GM19395 (cell line): ENCODE measurements around the gene GAB1.
A peak's percentile ranks its signal among the peaks of the same experiment; 100 is the strongest.

Experiments
- ATAC-seq: cut with Tn5 transposase; IDR thresholded peaks from one replicate; pipeline ENCODE4 v1.9.1; 2021; ENCODE audit warnings: mild to moderate bottlenecking, moderate library complexity; ENCODE audit not compliant: unreplicated experiment

The GAB1 gene

DNA sequence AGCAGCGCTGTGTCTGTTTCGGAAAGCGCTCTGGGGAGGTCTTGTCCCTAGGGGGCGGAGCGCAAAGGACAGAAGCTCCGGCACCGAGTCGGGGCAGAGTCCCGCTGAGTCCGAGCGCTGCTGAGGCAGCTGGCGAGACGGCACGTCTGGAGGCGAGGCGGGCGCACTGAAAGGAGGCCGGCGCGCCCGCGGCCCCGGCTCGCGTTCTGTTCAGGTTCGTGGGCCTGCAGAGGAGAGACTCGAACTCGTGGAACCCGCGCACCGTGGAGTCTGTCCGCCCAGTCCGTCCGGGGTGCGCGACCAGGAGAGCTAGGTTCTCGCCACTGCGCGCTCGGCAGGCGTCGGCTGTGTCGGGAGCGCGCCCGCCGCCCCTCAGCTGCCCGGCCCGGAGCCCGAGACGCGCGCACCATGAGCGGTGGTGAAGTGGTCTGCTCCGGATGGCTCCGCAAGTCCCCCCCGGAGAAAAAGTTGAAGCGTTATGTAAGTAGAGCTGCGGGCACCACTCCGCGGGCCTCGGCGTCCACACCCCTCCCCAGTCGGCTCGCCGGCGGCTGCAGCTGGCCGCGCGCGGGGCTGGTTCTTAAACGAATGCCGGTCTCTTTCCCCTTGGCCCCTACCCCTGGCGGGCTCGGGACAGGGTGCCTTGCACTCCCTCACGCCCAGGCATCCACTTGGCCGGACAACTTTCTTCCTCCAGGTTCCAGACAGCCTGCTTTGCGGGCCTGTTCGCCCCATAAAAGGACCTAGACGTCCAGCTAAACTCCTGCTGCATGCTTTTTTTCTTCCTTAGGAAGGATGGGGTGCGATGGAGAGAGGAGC is at the start of gene GAB1:
Gene GAB1 (plus strand): TSS at position 96 of the 819 bp plus-strand sequence. CDS start 313 bp downstream, at position 409.
- ATAC-seq: peak; percentile 75

DNA sequence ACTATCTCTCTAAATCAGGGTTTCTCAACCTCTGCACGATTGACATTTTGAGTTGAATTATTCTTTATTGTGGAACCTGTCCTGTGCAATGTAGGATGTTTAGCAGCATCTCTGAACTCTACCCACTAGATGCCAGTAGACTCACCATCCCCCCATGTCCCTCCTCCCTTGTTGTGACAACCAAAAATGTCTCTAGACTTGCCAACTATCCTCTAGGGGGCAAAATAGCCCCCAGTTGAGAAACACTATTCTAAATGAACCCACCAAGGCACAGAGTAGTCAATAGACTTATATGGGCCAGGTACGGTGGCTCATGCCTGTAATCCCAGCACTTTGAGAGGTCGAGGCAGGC is 49.1 kb upstream of the GAB1 start:
- no peak for ATAC-seq

DNA sequence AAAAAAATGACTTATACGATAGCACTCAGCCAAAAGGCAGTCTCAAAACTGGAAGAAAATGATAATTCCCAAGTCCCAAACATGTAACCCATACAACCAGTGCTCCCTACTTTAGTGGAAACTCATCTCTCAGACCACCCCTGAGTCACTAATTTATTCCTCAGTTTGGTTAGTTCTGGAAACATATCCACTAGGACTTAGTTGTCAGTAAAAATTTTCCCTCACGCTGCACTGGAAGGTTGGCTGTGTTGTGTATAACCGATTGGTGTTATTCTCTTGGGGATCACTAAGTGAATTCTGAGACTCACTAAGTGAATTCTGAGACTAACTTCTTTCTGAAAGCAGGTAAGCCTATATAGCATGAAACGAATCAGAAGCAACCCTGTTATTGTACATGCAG is 48.5 kb upstream of the GAB1 start:
- no peak for ATAC-seq

DNA sequence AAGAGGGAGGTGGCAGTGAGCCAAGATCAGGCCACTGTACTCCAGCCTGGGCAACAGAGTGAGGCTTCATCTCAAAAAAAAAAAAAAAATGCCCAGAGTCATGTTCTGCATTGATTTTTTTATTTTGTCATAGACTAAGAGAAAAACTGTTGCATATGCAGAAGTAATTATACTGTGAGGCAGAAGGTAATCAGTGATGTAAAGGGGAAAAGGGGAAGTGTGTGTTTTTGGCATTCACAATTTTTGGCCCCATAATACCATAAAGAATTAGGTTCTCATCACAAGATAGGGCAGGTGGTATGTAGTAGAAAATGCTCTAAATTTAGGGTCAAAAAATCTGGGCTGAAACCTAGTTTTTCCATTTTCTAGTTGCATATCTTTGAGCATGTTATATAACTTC is 47.3 kb upstream of the GAB1 start:
- no peak for ATAC-seq

DNA sequence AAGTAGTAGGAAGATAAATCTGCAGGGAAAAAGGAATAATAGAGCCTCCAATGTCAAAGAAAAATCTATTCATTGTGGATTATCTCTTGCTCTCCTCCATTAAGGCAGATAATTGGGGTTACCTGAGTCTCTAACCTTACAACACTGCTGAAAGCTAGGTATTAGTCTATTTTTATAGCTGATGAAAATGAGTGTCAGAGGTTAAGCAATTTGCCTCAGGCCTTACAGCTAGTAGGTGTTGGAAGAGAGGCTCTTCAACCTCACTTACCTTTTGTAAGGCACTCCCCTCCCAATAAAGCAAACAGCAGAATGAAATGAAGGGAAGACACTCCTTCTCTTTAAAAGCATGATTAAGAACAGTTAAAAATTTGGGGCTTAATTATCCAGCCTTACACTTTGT is 45.4 kb upstream of the GAB1 start:
- ATAC-seq: no peak

DNA sequence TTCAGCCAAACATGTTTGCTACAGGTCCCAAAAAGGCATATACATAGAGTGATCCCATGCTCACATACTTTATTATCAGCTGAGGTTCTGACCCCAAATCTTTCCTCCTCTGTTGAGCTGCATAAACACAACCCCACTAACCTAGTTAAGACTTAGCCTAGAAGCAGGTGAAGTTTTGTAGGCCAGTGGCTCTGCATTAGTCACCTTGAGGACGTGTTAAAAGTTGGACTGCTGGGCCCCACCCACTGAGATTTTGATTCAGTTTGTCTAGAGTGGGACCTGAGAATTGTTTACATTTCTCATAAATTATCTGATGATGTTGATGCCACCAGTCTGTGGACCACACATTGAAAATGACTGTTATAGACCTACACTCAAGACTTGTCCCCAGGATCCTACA is 43.8 kb upstream of the GAB1 start:
- no peak for ATAC-seq

DNA sequence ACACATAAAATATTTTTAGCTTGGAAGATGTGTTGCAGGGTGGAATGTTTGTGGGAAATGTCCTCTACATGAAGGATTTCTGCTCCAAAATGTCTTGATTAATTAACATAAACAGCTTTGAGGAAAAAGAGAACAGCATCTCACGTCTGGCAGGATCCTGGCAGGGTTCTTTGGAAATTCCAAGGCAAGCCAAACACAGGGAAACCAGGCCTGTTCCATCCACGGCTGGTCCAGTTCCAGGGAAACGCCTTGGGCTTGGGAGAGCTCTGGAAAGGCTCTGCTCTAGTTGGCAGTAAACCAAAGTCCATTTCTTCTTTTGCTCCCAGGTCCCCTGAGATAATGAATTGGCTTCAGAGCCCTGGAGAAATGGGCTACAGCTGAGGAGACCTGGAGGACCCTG is 42.4 kb upstream of the GAB1 start:
- ATAC-seq: no peak

DNA sequence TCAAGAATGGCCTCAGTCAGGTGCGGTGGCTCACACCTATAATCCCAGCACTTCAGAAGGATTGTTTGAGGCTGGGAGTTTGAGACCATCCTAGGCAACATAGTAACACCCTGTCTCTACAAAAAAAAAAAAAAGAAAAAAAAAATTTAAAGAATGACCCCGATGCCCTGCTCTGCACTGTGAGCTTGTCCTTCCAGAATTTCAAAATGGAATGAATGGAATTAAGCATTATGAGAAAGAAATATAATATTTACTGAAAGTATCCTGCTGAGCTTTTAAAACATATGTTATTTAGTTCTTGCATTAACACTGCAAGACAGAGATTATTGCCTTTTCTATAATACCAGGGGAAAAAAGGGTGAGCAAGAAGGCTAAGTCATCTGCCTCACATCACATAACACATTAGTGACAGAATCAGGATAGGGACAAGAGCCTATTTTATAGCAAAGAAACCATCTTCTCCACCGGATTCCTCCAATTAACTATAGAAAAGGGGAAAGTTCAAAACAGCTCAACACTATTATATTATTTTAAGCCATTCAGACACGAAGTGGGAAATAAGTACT is 41.9 kb upstream of the GAB1 start:
- ATAC-seq: no peak

DNA sequence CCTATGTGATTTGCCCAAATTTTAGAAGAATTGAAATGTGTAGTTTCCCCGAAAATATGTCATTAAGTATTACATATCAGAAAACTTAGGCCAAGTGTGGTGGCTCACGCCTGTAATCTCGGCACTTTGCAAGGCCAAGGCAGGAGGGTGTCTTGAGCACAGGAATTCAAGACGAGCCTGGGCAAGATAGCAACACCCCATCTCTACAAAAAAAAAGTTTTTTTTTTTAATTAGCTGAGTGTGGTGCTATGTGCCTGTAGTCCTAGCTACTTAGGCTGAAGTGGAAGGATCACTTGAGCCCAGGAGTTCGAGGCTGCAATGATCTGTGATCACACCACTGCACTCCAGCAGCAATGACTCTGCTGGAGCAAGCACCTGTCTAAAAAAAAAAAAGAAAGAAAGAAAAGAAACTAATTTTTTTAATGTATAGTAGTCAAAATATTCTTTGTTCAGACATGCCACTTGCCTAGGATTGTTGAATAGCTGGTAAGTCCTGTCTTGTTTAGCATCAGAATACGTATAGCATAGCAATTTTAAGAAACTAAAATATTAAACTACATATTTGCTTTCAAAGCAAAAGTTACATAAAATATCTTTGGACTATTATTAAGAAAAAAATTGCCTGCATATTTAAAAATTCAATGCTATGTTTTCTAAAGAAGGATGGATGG is 40.1 kb upstream of the GAB1 start:
- no peak for ATAC-seq

DNA sequence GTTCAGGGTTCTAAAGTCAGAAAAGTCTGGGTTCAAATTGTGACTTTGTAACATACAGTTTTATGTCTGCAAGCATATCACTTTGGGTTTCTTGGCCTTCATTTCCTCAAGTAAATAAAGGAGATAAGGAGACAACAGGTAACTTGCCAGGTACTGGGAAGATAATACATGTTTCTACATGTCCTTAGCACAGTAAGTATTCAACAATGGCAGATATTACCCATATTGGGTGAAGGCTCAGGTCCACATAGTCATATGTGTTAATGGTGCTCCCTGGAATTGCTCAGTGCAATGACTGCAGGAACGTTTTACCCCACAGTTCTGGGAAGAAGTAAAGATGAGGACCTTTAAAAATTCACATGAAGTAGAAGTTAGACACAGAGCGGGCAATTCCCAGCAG is 35.8 kb upstream of the GAB1 start:
- ATAC-seq: no peak

DNA sequence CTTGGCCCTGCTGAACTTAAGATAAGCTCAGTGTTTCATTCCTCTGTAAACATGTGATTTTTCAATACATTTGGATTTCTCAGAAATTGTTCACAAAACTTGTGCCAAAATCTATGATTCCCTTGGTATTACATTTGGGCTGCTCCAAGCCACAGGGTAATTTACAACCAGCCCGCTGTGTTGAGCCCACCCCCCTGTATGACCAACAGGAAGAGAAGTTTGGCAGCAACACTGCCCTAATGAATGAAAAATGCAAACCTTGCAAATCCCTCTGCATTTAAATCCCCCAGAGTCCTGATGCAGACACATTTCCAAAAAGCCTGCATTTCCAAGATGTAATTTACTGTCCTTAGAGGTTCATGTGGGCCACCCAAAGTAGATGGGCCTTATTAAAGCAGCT is 34.1 kb upstream of the GAB1 start:
- ATAC-seq: no peak

DNA sequence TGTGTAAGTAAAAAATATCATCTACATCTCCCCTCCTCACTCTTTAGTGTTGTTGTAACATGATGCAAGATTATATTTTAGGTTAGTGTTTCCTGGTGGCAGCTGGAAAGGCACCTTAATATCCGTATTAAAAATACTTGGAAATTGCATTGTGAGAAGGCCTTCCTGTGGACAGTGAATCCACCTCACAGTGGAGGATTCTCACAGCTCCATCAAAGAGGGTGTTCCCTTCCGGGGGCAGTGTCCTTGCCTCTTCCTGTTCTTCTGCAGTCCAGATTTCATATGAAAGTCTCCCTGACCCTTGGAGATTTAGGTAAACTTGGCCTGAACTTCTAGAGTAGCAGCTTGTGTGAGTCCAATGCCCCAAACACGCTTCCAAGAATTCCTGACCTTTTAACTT is 29.9 kb upstream of the GAB1 start:
- ATAC-seq: no peak

DNA sequence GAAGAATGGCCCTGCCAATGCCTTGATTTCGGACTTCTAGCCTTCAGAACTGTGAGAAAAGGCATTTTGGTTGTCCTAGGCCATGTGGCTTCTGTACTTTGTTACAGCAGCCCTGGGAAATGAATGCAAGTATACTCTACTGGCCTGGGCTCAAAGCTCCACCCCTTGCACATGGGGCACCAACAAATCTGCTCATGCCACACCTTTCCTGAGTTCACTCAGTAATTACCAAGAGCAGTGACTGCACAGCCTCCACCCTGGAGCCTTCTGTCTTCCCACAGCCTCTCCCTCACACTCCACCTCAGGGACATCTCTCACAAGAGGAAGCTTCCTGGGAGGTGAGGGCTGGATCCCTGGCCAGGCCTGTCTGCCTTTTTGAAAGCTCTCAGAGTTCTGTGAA is 29.1 kb upstream of the GAB1 start:
- no peak for ATAC-seq

DNA sequence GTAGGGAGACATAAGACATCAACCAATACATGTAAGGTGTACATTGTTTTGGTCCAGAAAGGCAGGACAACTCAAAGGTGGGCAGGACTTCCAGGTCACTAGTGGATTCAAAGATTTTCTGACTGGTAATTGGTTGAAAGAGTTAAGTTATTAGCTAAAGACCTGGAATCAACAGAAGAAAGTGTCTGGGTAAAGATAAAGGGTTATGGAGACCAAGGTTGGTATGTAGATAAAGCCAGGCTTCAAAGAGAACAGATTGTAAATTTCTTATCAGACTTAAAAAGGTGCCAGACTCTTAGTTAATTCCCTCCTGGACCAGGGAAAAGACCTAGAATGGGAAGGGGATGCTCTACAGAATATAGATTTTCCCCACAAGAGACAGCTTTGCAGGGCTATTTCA is 28.3 kb upstream of the GAB1 start:
- ATAC-seq: no peak

DNA sequence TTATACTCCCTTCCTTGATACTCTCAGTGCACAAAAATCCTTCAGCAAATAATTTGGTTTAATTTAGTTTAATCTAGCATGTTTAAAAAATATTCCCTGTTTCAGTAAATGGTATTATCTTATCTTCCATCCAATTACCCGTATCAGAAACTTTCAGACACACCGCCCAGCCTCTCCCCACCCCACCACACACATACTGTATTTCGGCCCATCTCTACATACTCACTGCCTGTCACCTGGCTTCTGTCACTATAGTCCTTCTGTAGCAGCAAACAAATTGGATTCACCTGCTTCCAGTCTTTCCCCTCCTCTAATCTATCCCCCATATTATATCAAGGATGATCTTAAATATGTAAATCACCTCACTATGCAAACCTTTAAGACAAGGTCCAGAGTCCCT is 24.8 kb upstream of the GAB1 start:
- ATAC-seq: no peak

DNA sequence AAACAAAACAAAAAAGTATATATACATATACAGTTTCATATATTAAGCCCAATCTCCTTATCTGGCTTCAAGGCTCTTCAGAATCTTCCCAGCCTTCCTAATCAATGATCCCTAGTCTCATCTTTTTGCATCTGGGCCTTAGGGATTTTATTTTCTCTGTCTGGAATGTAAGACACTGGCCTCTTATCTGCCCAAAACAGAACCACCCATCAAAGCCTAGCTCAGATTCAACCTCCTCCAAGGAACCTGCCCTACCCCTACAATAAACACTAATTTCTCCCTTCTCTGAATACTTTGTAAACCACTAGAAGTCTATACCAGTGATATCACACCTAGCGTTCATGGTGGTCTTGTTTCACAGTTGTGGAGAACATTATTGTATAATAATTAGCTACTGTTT is 23.2 kb upstream of the GAB1 start:
- no peak for ATAC-seq

DNA sequence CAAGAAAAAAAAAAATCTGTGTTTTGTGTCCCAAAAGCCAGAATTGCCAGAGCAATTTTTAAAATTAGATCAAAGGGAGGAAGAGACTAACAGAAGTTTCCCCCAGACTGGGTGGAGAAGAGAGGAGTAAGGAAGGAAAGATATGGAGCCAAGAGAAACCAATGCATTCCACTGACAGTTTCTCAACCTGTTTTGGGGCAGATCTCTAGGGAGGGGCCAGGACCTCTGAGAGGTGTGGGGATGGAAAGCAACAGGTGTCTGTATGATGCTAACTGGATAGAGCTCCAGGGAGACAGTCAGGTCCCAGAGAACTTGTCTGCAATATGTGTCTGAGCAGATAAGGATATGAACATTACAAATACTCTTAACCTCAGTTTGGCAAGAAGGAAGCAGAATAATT is 22.7 kb upstream of the GAB1 start:
- ATAC-seq: no peak

DNA sequence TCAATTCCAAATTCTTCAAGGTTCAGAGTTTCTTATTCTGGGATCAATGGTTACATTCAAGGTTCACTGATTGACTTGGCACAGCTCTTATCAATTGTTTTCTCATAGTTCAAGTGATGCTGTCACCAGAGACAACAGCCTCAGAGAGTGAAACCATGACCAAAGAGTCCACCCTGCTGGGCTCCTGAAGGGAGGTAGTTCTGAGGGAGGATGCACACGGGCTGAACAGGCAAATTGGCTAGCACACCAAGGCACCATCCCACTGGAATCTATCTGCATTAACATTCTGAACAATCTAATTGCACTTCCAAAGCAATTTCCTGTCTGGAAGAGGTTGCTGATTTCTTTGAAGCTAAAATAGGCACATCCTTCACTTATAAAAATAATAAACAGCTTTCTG is 16.6 kb upstream of the GAB1 start:
- ATAC-seq: no peak

DNA sequence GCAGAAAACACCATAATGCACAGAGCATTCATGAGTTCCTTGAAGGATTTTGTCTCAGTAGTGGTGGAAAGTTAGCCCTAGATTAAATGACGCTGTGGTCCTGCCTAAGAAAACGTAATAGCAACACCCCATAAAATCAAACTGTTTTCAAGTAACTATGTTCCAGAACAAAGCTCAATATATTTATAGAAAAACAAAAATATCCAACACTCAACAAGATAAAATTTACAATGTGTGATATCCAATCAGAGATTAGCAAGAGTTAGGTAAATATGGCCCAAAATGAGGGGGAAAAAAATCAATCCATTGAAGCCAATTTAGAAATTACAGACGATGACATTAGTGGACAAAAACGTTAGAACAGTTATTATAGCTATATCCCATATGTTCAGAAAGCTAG is 9.9 kb upstream of the GAB1 start:
- ATAC-seq: no peak

DNA sequence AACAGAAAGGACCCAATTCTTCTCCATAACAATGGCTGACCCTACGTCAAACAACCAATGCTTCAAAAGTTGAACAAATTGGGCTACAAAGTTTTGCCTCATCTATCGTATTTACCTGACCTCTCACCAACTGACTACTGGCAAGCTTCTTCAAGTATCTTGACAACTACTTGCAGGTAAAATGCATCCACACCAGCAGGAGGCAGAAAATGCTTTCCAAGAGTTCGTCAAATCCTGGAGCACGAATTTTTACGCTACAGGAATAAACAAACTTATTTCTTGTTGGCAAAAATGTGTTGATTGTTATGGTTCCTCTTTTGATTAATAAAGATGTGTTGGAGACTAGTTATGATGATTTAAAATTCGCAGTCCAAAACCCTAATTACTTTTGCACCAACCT is 6.7 kb upstream of the GAB1 start:
- ATAC-seq: no peak

DNA sequence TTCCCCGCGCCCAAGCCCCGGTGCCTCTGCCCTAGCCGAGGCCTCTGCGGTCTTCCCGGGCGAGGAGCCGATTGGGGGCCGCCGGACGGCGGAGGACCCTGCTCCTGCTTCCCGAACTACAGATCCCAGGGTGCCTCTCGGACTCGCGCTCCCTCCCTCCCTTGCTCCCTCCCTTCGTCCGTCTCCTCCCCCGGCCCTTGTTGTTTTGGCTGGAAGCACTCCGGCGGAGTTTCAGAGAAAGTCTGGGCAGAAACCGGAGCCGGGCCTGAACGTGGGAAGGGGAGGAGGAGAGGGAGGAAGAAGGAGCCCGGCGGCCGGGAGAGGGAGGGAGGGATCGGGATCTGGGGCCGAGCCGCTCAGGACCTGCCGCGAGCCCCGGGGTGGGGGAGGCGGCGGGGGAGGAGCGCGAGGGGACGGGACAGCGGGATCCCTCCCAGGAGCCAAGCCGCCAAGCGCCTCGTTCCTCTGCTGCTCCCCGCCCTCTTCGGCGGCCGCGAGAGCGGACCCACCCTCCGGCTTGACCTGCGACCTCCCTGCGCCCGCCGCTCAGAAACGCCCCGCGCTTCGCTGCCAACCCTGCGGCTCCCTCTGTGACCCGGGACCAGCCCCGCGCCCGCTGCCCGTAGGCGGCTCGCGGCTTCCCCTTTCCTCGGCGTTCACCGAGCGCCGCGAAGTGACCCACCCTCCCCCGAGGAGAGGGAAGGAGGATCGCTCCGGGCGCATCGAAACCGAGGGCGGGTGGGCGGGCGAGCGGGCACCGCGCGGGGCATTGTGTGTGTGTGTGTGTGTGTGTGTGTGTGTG is 496 bp upstream of the GAB1 start:
- ATAC-seq: peak; percentile 54
